ENCODE measurements around the gene STMN1. TPM values are rescaled to one million over a fixed set of nuclear protein-coding genes. Genes with fewer than 3 reads are reported as not detected.

Gene STMN1
- total RNA-seq, 1 donor from 2014 or later: 15.8 TPM

DNA sequence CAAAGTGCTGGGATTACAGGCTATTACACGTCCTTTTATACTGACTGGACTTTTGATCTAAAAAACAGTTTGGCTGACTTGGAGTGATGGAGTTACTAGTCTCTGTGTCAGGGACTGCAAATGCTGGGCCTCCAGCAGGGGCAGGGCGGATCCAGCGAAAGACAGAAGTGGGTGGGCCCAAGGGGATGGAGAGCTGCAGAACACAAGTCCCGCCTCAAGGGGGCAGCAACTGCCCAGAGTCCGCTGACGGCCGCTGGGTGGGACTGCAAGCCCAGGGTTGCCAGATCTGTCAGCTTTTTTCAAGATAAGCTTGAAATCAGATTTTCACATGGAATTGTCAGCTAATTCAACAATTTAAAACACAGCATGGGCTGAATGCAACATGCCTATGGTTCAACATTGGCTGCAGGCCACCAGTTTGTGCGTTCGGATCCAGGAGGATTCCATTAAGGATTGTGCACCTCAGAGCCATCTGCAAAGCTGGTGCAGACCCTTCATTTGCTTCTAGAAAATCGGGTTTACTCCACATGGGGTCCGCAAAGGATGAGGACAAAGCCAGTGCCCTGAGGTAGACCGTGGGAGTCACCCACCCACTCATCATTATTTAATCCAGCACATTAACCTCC is 10.7 kb downstream of the STMN1 start:
- DNase-seq (ENCODE audit: low read depth) (peak; percentile 81), FAIRE-seq (peak; percentile 23)

DNA sequence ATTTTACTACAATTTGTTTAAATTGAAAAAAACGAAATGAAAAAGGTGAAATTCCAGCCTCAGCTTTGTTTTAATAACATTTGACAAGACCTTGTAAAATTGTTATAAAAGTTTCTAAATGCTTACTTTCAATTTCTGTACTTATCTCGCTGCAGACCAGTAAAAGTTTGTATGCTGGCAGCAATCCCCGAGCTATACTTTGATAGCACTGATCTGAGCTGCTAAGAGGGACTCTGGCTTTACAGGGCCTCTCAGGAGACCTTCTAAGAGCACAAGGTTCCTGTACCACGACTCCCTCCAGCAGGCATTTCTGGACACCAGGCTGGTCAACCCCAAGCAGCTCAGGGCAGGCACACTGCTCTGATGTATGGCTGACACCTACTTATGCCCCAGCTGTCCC is 13.1 kb downstream of the STMN1 start:
- H3K27me3 ChIP-seq (ENCODE audit: control insufficient read depth, insufficient read depth, low read length): no peaks in the 10 kb centered on the region
- no peak overlapping the region for H3K4me3 ChIP-seq (ENCODE audit: low read depth, low read length)
- DNase-seq (ENCODE audit: low read depth): no peak
- H3K36me3 ChIP-seq (ENCODE audit: control insufficient read depth, insufficient read depth, low read length): no peaks in the 10 kb centered on the region
- FAIRE-seq: no peak
- TF ChIP-seq, protein P1, sequence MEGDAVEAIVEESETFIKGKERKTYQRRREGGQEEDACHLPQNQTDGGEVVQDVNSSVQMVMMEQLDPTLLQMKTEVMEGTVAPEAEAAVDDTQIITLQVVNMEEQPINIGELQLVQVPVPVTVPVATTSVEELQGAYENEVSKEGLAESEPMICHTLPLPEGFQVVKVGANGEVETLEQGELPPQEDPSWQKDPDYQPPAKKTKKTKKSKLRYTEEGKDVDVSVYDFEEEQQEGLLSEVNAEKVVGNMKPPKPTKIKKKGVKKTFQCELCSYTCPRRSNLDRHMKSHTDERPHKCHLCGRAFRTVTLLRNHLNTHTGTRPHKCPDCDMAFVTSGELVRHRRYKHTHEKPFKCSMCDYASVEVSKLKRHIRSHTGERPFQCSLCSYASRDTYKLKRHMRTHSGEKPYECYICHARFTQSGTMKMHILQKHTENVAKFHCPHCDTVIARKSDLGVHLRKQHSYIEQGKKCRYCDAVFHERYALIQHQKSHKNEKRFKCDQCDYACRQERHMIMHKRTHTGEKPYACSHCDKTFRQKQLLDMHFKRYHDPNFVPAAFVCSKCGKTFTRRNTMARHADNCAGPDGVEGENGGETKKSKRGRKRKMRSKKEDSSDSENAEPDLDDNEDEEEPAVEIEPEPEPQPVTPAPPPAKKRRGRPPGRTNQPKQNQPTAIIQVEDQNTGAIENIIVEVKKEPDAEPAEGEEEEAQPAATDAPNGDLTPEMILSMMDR (IDR thresholded peaks at IDR 0.05; ENCODE audit: insufficient read depth, low read length, severe bottlenecking): no peak

More for the DNA sequence above, 10.7 kb downstream of the STMN1 start:
- no peaks in the 10 kb centered on the region for H3K27me3 ChIP-seq (ENCODE audit: control insufficient read depth, insufficient read depth, low read length)
- TF ChIP-seq, protein P1 (IDR thresholded peaks at IDR 0.05; ENCODE audit: insufficient read depth, low read length, severe bottlenecking): peak; percentile 96
- H3K36me3 ChIP-seq (ENCODE audit: control insufficient read depth, insufficient read depth, low read length): no peaks in the 10 kb centered on the region
- H3K4me3 ChIP-seq (ENCODE audit: low read depth, low read length): no peak overlapping the region

DNA sequence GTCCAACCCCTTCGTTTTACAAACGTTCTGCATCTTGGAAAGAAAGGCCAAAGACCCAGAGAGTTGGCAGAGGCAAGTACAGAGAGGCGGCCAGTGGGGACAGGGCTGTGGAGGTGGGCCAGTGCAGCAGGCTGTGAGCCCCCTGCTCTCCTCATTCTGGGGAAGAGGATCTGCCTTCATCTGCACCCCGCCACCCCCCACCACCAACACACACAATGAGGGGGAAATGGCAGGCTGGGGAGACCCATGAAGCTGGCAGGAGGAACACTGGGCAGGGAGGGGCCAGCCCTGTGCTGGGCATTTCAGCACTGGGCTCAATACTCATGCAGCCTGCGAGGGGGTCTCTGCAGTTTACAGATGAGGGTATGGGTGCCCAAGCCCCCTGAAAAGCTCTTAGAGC is 14.6 kb downstream of the STMN1 start:
- TF ChIP-seq, protein P1 (IDR thresholded peaks at IDR 0.05; ENCODE audit: insufficient read depth, low read length, severe bottlenecking): no peak
- no peaks in the 10 kb centered on the region for H3K36me3 ChIP-seq (ENCODE audit: control insufficient read depth, insufficient read depth, low read length)
- DNase-seq (ENCODE audit: low read depth) (no peak), FAIRE-seq (no peak)
- no peak overlapping the region for H3K4me3 ChIP-seq (ENCODE audit: low read depth, low read length)
- H3K27me3 ChIP-seq (ENCODE audit: control insufficient read depth, insufficient read depth, low read length): no peaks in the 10 kb centered on the region

DNA sequence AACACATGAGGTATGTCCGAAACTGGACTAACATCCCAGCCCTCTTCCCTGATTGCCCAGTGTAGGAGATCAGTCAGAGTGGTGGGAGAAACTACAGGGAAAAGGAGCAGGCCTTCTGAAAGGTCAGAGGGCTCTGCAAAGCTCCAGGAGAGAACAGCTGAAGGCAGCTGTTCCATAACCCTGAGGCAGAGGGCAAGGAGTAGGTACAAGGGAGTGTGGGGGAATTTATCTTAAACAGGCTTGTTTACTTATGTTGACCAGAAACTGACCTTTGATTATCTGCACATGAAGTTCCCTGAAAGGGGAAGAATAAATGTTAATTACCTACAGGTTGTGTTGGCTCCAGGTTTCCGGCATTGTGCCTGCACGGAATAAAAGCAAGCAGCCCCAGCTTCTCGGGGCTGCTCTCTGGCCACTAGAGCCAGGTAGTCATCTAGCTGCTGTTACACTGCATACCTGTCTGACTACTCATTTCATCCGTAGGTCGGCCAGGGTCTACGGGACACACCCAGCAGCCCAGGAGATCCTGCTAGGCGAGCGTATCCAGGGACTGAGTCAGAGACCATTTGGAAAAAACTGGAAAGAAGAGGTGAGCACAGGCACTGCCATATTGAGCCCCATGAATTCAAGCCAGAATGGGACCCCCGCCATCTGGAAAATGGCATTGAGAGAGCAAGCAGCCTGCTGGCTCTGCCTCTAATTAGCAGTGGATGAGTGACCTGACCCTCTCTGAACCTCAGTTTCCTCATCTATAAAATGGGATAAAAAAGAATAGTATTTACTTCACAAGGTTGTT is 15.8 kb downstream of the STMN1 start:
- peak; percentile 98 for DNase-seq (ENCODE audit: low read depth)
- FAIRE-seq: peak; percentile 89
- Histone ChIP-seq H3K27me3 (ENCODE audit: control insufficient read depth, insufficient read depth, low read length) (no peaks in the 10 kb centered on the region), H3K4me3 (ENCODE audit: low read depth, low read length) (no peak overlapping the region), H3K36me3 (ENCODE audit: control insufficient read depth, insufficient read depth, low read length) (no peaks in the 10 kb centered on the region)
- TF ChIP-seq, protein P1 (IDR thresholded peaks at IDR 0.05; ENCODE audit: insufficient read depth, low read length, severe bottlenecking): no peak

DNA sequence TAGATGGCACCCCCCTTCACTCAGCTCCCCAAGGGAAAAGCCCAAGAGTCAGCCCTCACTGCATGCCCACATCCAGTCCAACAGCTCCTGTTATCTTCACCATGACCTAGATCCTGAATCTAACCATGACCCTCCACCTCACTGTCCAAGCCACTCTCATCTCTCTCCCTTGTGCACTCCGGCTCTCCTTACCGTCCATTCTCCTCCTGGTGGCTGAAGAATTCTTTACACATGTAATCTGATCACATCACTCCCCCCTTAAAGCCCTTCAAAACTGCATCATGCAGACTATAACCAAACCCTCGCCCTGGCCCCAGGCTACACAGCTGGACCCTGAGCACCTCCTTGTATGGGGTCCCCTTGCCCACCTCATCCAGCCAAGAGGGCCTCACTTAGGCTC is 16.7 kb downstream of the STMN1 start:
- no peak for FAIRE-seq
- Histone ChIP-seq H3K4me3 (ENCODE audit: low read depth, low read length) (no peak overlapping the region), H3K27me3 (ENCODE audit: control insufficient read depth, insufficient read depth, low read length) (no peaks in the 10 kb centered on the region), H3K36me3 (ENCODE audit: control insufficient read depth, insufficient read depth, low read length) (no peaks in the 10 kb centered on the region)
- DNase-seq (ENCODE audit: low read depth): no peak
- TF ChIP-seq, protein P1 (IDR thresholded peaks at IDR 0.05; ENCODE audit: insufficient read depth, low read length, severe bottlenecking): peak; percentile 26
